Testis (tissue), 3 donors: ENCODE results near the gene NIN. TPM values are rescaled to one million over a fixed set of nuclear protein-coding genes. Genes with fewer than 3 reads are reported as not detected.

Experiments
- DNase-seq: peaks from one replicate; pipeline ENCODE4 v3.0.0-alpha.2; 2019
- H3K27ac ChIP-seq, 2 donors: fragments of 200-600 bp; sonication (generic); one replicate each; pipeline ENCODE4 v1.5.1; 2019
- H3K27me3 ChIP-seq: fragments of 200-600 bp; sonication (generic); one replicate; pipeline ENCODE4 v1.5.1; 2019
- H3K36me3 ChIP-seq: fragments of 200-600 bp; sonication (generic); one replicate; pipeline ENCODE4 v1.5.1; 2017; ENCODE audit warnings: low read depth; ENCODE audit errors: missing control alignments
- H3K4me1 ChIP-seq: fragments of 200-600 bp; sonication (generic); one replicate; pipeline ENCODE4 v1.5.1; 2019
- H3K4me3 ChIP-seq, 2 donors: fragments of 200-600 bp; sonication (generic); one replicate each; pipeline ENCODE4 v1.5.1; 2017 to 2019
- H3K9me3 ChIP-seq: fragments of 200-600 bp; sonication (generic); one replicate; pipeline ENCODE4 v1.5.1; 2017
- CTCF ChIP-seq, 3 experiments: fragments of 450-650 bp in 2 of 3; fragments of 200-600 bp in 1 of 3; sonication (generic) in 1 of 3; IDR thresholded peaks; one replicate each; pipeline ENCODE4 v1.5.1; 2016 to 2019; ENCODE audit warnings: antibody characterized with exemption in 3 of 3, mild to moderate bottlenecking in 2 of 3, moderate library complexity in 1 of 3
- POLR2A ChIP-seq: fragments of 450-650 bp; IDR thresholded peaks from one replicate; pipeline ENCODE4 v1.6.1; 2017; ENCODE audit warnings: antibody characterized with exemption, mild to moderate bottlenecking, moderate library complexity
- WGBS, 2 donors: methylation state at CpG; one replicate each; pipeline ENCODE4 v1.1.5; 2018; 5-methylcytosine and 5-hydroxymethylcytosine counted together
- intact Hi-C: fragments of 100-400 bp; cut with DNase I; formaldehyde crosslinking; loops from one replicate; pipeline ENCODE4 v1.15.1; 2023; ENCODE audit warnings: low total_unique reads
- polyA plus RNA-seq: library from polyadenylated mRNA; stranded (reverse); fragments of 350-450 nt; fragmentation: Illumina TruSeq; extraction: RNeasy Lipid Tissue Mini Kit (QIAGEN cat#74804); gene quantifications from one replicate; pipeline ENCODE4 v1.2.3, GENCODE V29; 2014; ENCODE audit warnings: low read depth, low replicate concordance; ENCODE audit not compliant: insufficient read depth
- total RNA-seq, 2 donors: library from RNA; depleted of rRNA; stranded (reverse); fragments of >200 nt; gene quantifications; one replicate each; pipeline ENCODE4 v1.2.3, GENCODE V29; 2016

The NIN gene
- total and polyA plus RNA-seq, 3 donors from 2014 or later, result 4.4 to 16.5 (median 9.3) TPM

- Histone ChIP-seq H3K36me3 (no peaks in the 10 kb centered on the region), H3K4me1 (peaks cover 3% of the 10 kb centered on the region), H3K27ac (no peak overlapping the region), H3K9me3 (no peaks in the 10 kb centered on the region), H3K27me3 (no peaks in the 10 kb centered on the region), H3K4me3 (no peak overlapping the region)
- WGBS, 2 donors, result 93 to 96% methylated on average over 2 of the region's 2 CpGs
- DNase-seq, result no peak
- intact Hi-C loops, result no loop called here
- TF ChIP-seq CTCF (IDR thresholded peaks at IDR 0.05), result no peak
Measured at GRCh38 chr14:50798048-50798421, 32.9 kb downstream of the NIN start.

- Histone ChIP-seq H3K27ac (no peak overlapping the region), H3K9me3 (no peaks in the 10 kb centered on the region), H3K27me3 (no peaks in the 10 kb centered on the region), H3K36me3 (no peaks in the 10 kb centered on the region), H3K4me3 (no peak overlapping the region), H3K4me1 (peaks cover 3% of the 10 kb centered on the region)
- intact Hi-C loops, result no loop called here
- 67 to 73% methylated on average over 6 of the region's 6 CpGs for WGBS, 2 donors
- TF ChIP-seq CTCF (IDR thresholded peaks at IDR 0.05), result no peak
- TF ChIP-seq POLR2A, result no peak
- DNase-seq, result no peak
Measured at GRCh38 chr14:50797250-50798047, 33.5 kb downstream of the NIN start.

- 82 to 89% methylated on average over 6 of the region's 6 CpGs for WGBS, 2 donors
- Histone ChIP-seq H3K36me3 (no peaks in the 10 kb centered on the region), H3K9me3 (no peaks in the 10 kb centered on the region), H3K27ac (no peak overlapping the region), H3K4me1 (no peaks in the 10 kb centered on the region), H3K27me3 (no peaks in the 10 kb centered on the region), H3K4me3 (no peak overlapping the region)
- no peak for DNase-seq
- intact Hi-C loops, result no loop called here
- no peak for TF ChIP-seq POLR2A
- TF ChIP-seq CTCF (IDR thresholded peaks at IDR 0.05), result no peak
Measured at GRCh38 chr14:50796390-50796789, 34.6 kb downstream of the NIN start.

GRCh38 chr14:50795909-50796308 is 35.1 kb downstream of the NIN start:
- Histone ChIP-seq H3K27me3 (no peaks in the 10 kb centered on the region), H3K36me3 (no peaks in the 10 kb centered on the region), H3K4me1 (no peaks in the 10 kb centered on the region), H3K27ac (no peak overlapping the region), H3K4me3 (no peak overlapping the region), H3K9me3 (no peaks in the 10 kb centered on the region)
- no peak for TF ChIP-seq POLR2A
- TF ChIP-seq CTCF (IDR thresholded peaks at IDR 0.05), result no peak
- intact Hi-C loops, result no loop called here
- WGBS, 2 donors, result 91 to 92% methylated on average over 3 of the region's 3 CpGs
- DNase-seq, result no peak

- intact Hi-C loops, result no loop called here
- no peak for DNase-seq
- no peak overlapping the region for H3K4me3 ChIP-seq
- TF ChIP-seq CTCF (IDR thresholded peaks at IDR 0.05), result no peak
- no peak for TF ChIP-seq POLR2A
- H3K4me1 ChIP-seq, result no peaks in the 10 kb centered on the region
- WGBS, 2 donors, result 77 to 89% methylated on average over 7 of the region's 7 CpGs
- no peaks in the 10 kb centered on the region for H3K36me3 ChIP-seq
- no peak overlapping the region for H3K27ac ChIP-seq
- H3K27me3 ChIP-seq, result no peaks in the 10 kb centered on the region
- no peaks in the 10 kb centered on the region for H3K9me3 ChIP-seq
Measured at GRCh38 chr14:50795142-50795541, 35.8 kb downstream of the NIN start.
